ENCODE results near the gene ADTRP.
A peak's percentile ranks its signal among the peaks of the same experiment; 100 is the strongest.

- TF ChIP-seq, protein P1, sequence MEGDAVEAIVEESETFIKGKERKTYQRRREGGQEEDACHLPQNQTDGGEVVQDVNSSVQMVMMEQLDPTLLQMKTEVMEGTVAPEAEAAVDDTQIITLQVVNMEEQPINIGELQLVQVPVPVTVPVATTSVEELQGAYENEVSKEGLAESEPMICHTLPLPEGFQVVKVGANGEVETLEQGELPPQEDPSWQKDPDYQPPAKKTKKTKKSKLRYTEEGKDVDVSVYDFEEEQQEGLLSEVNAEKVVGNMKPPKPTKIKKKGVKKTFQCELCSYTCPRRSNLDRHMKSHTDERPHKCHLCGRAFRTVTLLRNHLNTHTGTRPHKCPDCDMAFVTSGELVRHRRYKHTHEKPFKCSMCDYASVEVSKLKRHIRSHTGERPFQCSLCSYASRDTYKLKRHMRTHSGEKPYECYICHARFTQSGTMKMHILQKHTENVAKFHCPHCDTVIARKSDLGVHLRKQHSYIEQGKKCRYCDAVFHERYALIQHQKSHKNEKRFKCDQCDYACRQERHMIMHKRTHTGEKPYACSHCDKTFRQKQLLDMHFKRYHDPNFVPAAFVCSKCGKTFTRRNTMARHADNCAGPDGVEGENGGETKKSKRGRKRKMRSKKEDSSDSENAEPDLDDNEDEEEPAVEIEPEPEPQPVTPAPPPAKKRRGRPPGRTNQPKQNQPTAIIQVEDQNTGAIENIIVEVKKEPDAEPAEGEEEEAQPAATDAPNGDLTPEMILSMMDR (IDR thresholded peaks at IDR 0.05 in 2 of 3, conservative IDR thresholded peaks at IDR 0.05 in 1 of 3; ENCODE audit: control insufficient read depth in 2 of 3, extremely low read depth in 1 of 3, insufficient read depth in 1 of 3, low read depth in 3 of 3, low read length in 3 of 3) = no peak
- TF ChIP-seq EP300 (IDR thresholded peaks at IDR 0.05; ENCODE audit: borderline replicate concordance in 1 of 2, control insufficient read depth in 1 of 2, low read depth in 2 of 2, low read length in 2 of 2) (peak; percentile 86 to 94), RFX5 (IDR thresholded peaks at IDR 0.05; ENCODE audit: low read depth, low read length) (no peak), ZNF384 (IDR thresholded peaks at IDR 0.05; ENCODE audit: borderline replicate concordance, low read depth, low read length) (peak; percentile 37; the same call in 1 of the 2 replicates), NRF1 (conservative IDR thresholded peaks at IDR 0.05; ENCODE audit: low read depth, low read length) (no peak), SP1 (IDR thresholded peaks at IDR 0.05; ENCODE audit: low read depth, low read length) (peak; percentile 75), CBX5 (IDR thresholded peaks at IDR 0.05; ENCODE audit: low read depth) (peak; percentile 98), SIX5 (IDR thresholded peaks at IDR 0.05; ENCODE audit: low read depth, low read length, severe bottlenecking) (no peak), BHLHE40 (IDR thresholded peaks at IDR 0.05; ENCODE audit: borderline replicate concordance in 1 of 2, low read depth in 2 of 2, low read length in 1 of 2) (peak; percentile 63 to 66)
- TF ChIP-seq, protein P2, sequence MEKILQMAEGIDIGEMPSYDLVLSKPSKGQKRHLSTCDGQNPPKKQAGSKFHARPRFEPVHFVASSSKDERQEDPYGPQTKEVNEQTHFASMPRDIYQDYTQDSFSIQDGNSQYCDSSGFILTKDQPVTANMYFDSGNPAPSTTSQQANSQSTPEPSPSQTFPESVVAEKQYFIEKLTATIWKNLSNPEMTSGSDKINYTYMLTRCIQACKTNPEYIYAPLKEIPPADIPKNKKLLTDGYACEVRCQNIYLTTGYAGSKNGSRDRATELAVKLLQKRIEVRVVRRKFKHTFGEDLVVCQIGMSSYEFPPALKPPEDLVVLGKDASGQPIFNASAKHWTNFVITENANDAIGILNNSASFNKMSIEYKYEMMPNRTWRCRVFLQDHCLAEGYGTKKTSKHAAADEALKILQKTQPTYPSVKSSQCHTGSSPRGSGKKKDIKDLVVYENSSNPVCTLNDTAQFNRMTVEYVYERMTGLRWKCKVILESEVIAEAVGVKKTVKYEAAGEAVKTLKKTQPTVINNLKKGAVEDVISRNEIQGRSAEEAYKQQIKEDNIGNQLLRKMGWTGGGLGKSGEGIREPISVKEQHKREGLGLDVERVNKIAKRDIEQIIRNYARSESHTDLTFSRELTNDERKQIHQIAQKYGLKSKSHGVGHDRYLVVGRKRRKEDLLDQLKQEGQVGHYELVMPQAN (conservative IDR thresholded peaks at IDR 0.05) = no peak
Measured at GRCh38 chr6:11732036-11732631, 46.5 kb downstream of the ADTRP start.
